ENCODE measurements around the gene PCIF1. TPM values are rescaled to one million over a fixed set of nuclear protein-coding genes. Genes with fewer than 3 reads are reported as not detected.

Gene PCIF1
- total and polyA plus RNA-seq, 9 of the 15 experiments (the other 6 are each of a cell fraction or from before 2014, with no cell fraction given), result 5.8 to 29.4 (median 11.3) TPM

GRCh38 chr20:45944151-45944964 is 9.9 kb downstream of the PCIF1 start (continued):
- no peak for TF ChIP-seq BRCA1 (IDR thresholded peaks at IDR 0.05)
- TF ChIP-seq BRCA1 (CRISPR knock-in tag; IDR thresholded peaks at IDR 0.05), result no peak
- TF ChIP-seq ZNF780A (CRISPR knock-in tag; IDR thresholded peaks at IDR 0.05), result no peak
- TF ChIP-seq ZNF354B (CRISPR knock-in tag; IDR thresholded peaks at IDR 0.05), result no peak
- TF ChIP-seq ZNF695 (CRISPR knock-in tag; IDR thresholded peaks at IDR 0.05), result no peak
- no peak for TF ChIP-seq ZNF785 (CRISPR knock-in tag; IDR thresholded peaks at IDR 0.05)
- TF ChIP-seq CHD4 (IDR thresholded peaks at IDR 0.05; ENCODE audit: insufficient read depth, insufficient replicate concordance, low read depth, low read length, poor library complexity, severe bottlenecking), result no peak
- TF ChIP-seq ZNF224 (CRISPR knock-in tag; IDR thresholded peaks at IDR 0.05), result no peak
- no peak for TF ChIP-seq ZNF398 (CRISPR knock-in tag; IDR thresholded peaks at IDR 0.05)
- TF ChIP-seq THRA (IDR thresholded peaks at IDR 0.05), result no peak
- TF ChIP-seq TAF15 (IDR thresholded peaks at IDR 0.05; ENCODE audit: low read depth, low read length), result no peak
- no peak for TF ChIP-seq STAT6 (CRISPR knock-in tag; IDR thresholded peaks at IDR 0.05)
- TF ChIP-seq SAFB (IDR thresholded peaks at IDR 0.05; ENCODE audit: borderline replicate concordance, low read depth, low read length), result no peak
- TF ChIP-seq MTA1 (IDR thresholded peaks at IDR 0.05; ENCODE audit: borderline replicate concordance), result peak; percentile 49; the same call in 1 of the 2 replicates
- no peak for TF ChIP-seq DDX20 (tag; IDR thresholded peaks at IDR 0.05; ENCODE audit: low read depth)
- no peak for TF ChIP-seq TOE1 (IDR thresholded peaks at IDR 0.05; ENCODE audit: borderline replicate concordance)
- no peak for TF ChIP-seq TOE1 (CRISPR knock-in tag; IDR thresholded peaks at IDR 0.05; ENCODE audit: borderline replicate concordance, low read depth)
- no peak for TF ChIP-seq RBM17 (IDR thresholded peaks at IDR 0.05; ENCODE audit: borderline replicate concordance, low read depth, low read length)
- no peak for TF ChIP-seq ZNF24 (IDR thresholded peaks at IDR 0.05)
- TF ChIP-seq ZFX (CRISPR knock-in tag; IDR thresholded peaks at IDR 0.05), result no peak
- TF ChIP-seq RBM15 (IDR thresholded peaks at IDR 0.05; ENCODE audit: insufficient read depth, low read length), result no peak
- no peak for TF ChIP-seq TRIM28 (IDR thresholded peaks at IDR 0.05)
- no peak for TF ChIP-seq PML (IDR thresholded peaks at IDR 0.05; ENCODE audit: low read length)
- no peak for TF ChIP-seq ILK (tag; IDR thresholded peaks at IDR 0.05; ENCODE audit: borderline replicate concordance, low read depth)

Data from K562 (cell line).